Duodenal mucosa (tissue), 2 donors: Measurements from ENCODE around the gene IL1R2.

ENCODE experiments used
- H3K27ac ChIP-seq: one replicate; pipeline ENCODE4 v1.7.0; 2013; ENCODE audit warnings: low read depth, low read length
- H3K27me3 ChIP-seq, 2 donors: one replicate each; pipeline ENCODE4 v1.7.0; 2013; ENCODE audit warnings: low read length in 2 of 2, control low read depth in 1 of 2; ENCODE audit not compliant: insufficient read depth in 2 of 2, control insufficient read depth in 1 of 2
- H3K36me3 ChIP-seq, 2 donors: one replicate each; pipeline ENCODE4 v1.7.0; 2013; ENCODE audit warnings: low read length in 2 of 2, control low read depth in 1 of 2; ENCODE audit not compliant: insufficient read depth in 2 of 2, control insufficient read depth in 1 of 2
- H3K4me1 ChIP-seq, 2 donors: one replicate each; pipeline ENCODE4 v1.7.0; 2013; ENCODE audit warnings: low read length in 2 of 2, control low read depth in 1 of 2; ENCODE audit not compliant: insufficient read depth in 2 of 2, control insufficient read depth in 1 of 2
- H3K4me3 ChIP-seq, 2 donors: one replicate each; pipeline ENCODE4 v1.7.0; 2013; ENCODE audit warnings: low read length in 2 of 2, low read depth in 1 of 2
- H3K9ac ChIP-seq, 2 donors: one replicate each; pipeline ENCODE4 v1.7.0; 2013; ENCODE audit warnings: low read length in 2 of 2, low read depth in 1 of 2
- H3K9me3 ChIP-seq, 2 donors: one replicate each; pipeline ENCODE4 v1.7.0; 2013; ENCODE audit warnings: low read length in 2 of 2, control low read depth in 1 of 2; ENCODE audit not compliant: control insufficient read depth in 1 of 2

The IL1R2 gene

DNA sequence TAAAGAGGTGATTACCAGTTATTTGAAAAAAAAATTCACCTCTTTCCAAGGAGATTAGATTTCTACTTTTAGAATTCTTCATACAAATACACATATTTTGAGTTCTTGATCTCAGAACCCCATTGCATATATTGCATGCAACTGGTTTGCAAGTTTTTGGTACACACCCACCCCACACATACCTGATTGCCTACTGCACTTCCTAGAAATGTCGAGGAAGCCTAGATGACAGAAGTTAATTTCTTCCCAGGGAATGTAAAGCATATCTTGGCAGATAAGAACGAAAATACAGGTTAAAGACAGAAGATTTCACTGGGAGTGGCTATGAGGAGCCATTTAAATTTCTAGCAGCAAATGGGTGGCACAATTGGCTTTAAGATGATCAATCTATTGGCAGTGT, 83.7 kb downstream of the IL1R2 start:
- no peak overlapping the region for H3K27ac ChIP-seq
- H3K9ac ChIP-seq: no peak overlapping the region
- no peaks in the 10 kb centered on the region for H3K4me1 ChIP-seq
- H3K9me3 ChIP-seq: no peaks in the 10 kb centered on the region
- H3K4me3 ChIP-seq: no peak overlapping the region
- H3K27me3 ChIP-seq: no peaks in the 10 kb centered on the region
- no peaks in the 10 kb centered on the region for H3K36me3 ChIP-seq

DNA sequence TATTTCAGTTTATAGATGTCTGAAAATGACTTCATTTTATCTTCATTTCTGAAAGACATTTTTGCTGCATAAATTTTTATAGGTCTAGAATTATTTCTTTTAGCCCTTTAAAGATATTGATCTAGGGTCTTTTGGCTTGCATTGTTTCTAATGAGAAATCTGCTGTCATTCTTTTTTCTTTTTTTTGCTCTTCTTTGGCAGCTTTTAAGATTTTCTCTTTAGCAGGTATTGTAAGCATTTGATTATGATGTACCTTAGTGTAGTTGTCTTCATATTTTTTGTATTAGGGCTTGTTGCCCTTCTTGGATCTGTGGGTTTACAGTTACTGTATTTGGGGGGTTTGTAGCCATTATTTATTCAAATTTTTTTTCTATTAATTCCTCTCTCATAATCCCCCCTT, 84.8 kb downstream of the IL1R2 start:
- no peak overlapping the region for H3K27ac ChIP-seq
- no peak overlapping the region for H3K9ac ChIP-seq
- no peaks in the 10 kb centered on the region for H3K4me1 ChIP-seq
- H3K36me3 ChIP-seq: no peaks in the 10 kb centered on the region
- H3K4me3 ChIP-seq: no peak overlapping the region
- H3K9me3 ChIP-seq: no peaks in the 10 kb centered on the region
- no peaks in the 10 kb centered on the region for H3K27me3 ChIP-seq
